Heart left ventricle (tissue), 13 donors: Measurements from ENCODE around the gene ZCCHC7.

Experiments
- CTCF ChIP-seq, 12 donors: fragments of 200-600 bp; sonication (generic) in 4 of 12; IDR thresholded peaks; one replicate each; pipeline versions ENCODE4 v1.5.0 to v1.8.0; 2018 to 2022; ENCODE audit warnings: antibody characterized with exemption in 12 of 12, mild to moderate bottlenecking in 5 of 12
- POLR2A ChIP-seq, 2 donors: fragments of 450-650 bp; IDR thresholded peaks; one replicate each; pipeline ENCODE4 v1.6.1; 2017; ENCODE audit warnings: antibody characterized with exemption in 2 of 2, mild to moderate bottlenecking in 2 of 2, moderate library complexity in 2 of 2
- donor health status: ischemic (EF 13 %, LVEDD 7.1; RV severe dilation, severe dysfunction).
- donor health status: DM: no; HTN: yes; CAD: no.
- donor health status: DM: no; HTN: no; CAD: no.
- donor health status: ischemic (EF 25% LVEDD 6.9; RV normal size, moderate dysfunction).
- donor health status: ischemic (EF 25% LVEDD 5.7; RV mildly dilated, moderate dysfunction).
- donor health status: ischemic (EF 35%, LVEDD 5.7; RV mildly dilated, moderate dysfunction).
- donor health status: nonischemic (EF 11% LVEDD 7.7; RV severe dilation, severe dysfunction).
- donor health status: DM: yes; HTN: yes; CAD: no.
- donor health status: PGD.
- donor health status: ischemic (EF 29% LVEDD 5.4; RV normal size, mild dysfunction).
- donor health status: nonischemic (EF 23%, LVEDD 6.1; RV moderate dilation, normal function).

- TF ChIP-seq CTCF (IDR thresholded peaks at IDR 0.05): no peak
- TF ChIP-seq POLR2A (IDR thresholded peaks at IDR 0.05): no peak
These were observed 1.5 kb downstream of the ZCCHC7 start for GRCh38 chr9:37121881-37122280.
